HL-60/S4 treated with phorbol 12-myristate 13-acetate at 8.2 ng/mL for 4 days and 3 days (cell line): ENCODE results near the gene TMEM200A.
"Not testable (repeated sequence)": the region's sequence is repeated elsewhere in the genome, so short reads cannot be mapped to it uniquely, and the experiment has no call there.

Experiments used
- in situ Hi-C: fragments of 300-500 bp; cut with MboI; formaldehyde crosslinking; loops from 2 replicates; pipeline ENCODE4 v1.15.0; 2022; ENCODE audit warnings: low sequenced_read_pairs

Gene TMEM200A

DNA sequence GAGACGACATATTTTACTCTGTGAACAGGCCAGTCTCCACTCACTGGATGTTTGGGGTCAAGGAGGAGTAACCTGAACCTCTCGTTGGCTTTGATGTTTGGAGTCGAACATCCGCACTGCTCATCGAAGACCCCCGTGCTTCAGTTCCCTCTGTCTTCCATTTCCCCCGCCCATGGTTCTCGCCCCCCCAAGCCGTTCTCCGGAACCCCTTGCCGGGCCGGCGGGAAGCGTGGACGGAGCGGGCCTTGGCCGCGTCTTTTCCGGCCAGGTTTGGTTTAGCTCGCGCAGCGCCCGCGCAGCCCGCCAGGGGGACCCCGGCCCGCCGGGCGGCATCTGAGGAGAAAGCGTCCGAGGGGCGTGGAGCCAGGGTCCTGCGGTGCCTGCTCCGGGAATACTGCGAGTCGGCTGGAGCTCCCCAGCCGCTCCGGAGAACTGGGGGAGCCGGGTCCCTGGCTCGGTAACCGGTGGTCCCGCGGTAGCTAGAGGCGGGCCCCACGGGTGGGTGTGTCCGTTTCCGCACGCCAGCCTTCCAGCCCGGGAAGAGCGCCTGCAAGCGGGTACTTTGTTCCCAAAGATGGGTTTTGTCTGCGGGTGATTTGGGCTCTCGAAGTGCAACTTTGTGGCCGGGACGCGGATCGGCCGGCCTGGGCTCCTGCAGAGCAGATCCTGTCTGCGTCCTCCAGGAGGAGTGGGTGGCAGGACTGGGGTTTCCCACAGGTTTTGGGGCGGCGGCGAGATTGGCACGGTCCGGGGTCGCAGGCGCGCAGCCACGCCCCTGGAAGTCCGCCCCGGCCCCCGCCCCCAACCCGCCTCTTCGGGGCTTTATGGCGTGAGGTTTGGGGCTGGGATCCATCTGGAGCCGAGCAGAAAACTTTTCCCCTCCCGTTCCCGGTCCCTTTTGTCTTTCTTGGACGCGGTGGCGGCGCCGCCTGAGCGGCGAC, at the start of gene TMEM200A:
Gene TMEM200A, plus strand, starts transcription at position 852 of the 941 bp plus-strand sequence. CDS start 74,406 bp downstream, outside the sequence.
- in situ Hi-C loops = no loop called here

DNA sequence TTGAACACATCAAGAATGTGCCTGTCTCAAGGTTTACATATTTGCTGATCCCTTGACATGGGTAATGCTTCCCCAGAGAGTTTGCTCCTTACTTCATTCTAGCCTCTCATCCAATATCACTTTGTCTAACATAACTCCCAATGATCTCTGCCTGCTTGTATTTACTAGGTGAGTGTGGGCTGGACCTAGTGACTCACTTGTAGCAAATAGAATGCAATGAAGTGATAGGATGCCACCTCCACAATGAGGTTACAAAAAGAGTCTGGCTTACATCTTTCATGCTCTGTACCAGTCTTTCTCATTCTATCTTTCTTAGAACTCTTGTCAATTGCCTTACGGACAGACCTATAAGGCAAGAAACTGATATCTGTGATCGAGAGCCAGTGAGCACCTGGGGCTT, 44.9 kb upstream of the TMEM200A start:
- in situ Hi-C loops = no loop called here

DNA sequence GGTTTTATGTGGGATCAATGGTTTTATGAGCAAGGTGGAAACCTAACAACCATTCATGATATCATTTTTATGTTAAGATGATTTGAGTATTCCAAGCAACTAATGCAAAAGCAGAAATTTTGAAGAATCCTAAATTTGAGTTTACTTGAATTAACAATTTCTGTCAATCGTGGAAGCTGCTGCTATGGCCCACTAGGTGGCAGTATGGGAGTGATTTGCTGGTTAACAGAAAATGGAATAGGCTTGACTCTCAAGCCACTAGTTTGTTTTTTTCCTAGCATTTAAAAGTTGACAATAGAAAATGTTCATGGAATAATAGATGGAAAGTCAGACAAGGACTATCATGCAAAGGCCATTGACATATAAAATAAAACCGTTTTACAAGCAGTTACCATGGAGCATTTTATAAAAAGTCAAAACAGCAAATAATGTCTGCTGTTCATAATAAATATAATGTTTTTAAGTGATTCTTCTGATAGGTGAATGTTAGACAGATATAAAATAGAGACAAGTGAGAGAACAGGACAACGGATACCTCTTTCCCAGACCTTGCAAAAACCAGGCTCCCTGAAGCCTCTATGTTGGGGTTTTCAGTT, 43.0 kb upstream of the TMEM200A start:
- in situ Hi-C loops = no loop called here

DNA sequence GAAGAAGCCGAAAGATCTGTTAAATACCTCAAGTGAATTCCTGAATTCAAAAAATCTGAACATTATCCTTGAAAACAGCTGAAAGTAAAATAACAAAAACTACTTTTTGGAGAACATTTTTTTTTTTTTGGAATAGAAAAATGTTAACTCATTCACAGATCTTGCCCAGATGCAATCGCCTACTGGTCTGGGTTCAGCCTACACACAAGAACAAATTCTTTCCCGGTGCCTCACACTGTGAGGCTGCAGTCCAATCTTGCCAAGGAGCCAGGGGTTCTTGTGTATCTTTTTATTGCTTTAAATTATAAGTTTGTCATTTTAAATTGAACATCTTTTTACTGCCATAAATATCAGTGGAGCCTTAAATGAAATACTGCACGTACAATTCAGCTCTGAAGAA, 41.2 kb upstream of the TMEM200A start:
- in situ Hi-C loops = no loop called here

DNA sequence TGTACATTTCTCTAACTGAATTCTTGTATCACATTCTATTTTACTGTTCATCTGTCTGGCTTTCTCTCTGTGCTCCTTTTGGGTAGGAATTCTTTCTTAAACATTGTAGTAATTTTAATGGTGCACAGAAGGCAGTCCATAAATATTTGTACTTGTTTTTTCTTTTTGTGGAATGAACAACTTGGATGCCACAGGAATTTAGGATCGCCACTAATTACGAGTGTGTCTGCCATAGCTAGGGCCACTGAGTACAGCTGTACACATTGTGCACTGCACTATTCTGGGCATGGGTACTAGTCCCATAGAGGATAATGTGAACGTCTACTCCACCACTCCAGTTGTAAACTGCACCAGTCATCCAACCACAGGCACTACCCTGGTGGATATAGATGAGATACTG, 39.3 kb upstream of the TMEM200A start:
- in situ Hi-C loops = no loop called here

DNA sequence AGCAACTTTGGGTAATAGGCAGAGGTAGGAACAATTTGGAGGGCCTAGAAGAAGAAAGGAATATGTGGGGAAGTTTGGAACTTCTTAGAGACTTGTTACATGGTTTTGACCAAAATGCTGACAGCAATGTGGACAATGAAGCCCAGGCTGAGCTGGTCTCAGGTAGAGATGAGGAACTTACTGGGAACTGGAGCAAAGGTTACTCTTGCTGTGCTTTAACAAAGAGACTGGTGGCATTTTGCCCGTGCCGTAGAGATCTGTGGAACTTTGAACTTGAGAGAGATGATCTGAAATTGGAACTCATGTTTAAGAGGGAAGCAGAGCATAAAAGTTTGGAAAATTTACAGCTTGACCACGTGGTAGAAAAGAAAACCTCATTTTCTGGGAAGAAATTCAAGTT, 28.3 kb upstream of the TMEM200A start:
- in situ Hi-C loops = no loop called here

DNA sequence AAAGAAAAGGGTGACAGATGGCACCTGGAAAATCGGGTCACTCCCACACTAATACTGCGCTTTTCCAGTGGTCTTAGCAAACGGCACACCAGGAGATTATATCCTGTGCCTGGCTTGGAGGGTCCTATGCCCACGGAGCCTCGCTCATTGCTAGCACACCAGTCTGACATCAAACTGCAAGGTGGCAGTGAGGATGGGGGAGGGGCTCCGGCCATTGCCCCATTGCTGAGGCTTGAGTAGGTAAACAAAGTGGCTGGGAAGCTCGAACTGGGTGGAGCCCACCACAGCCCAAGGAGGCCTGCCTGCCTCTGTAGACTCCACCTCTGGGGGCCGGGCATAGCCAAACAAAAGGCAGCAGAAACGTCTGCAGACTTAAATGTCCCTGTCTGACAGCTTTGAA, 19.5 kb upstream of the TMEM200A start:
- in situ Hi-C loops = not testable (repeated sequence)

DNA sequence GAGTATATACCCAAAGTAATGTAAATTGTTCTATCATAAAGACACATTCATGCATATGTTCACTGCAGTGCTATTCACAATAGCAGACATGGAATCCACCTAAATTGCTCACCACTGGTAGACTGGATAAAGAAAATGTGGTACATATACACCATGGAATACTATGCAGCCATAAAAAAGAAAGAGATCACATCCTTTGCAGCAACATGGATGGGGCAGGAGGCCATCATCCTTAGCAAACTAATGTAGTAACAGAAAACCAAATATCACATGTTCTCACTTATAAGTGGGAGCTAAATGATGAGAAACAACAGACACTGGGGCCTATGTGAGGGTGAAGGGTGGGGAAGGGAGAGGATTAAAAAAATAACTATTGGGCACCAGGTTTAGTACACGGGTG, 11.5 kb upstream of the TMEM200A start:
- in situ Hi-C loops = no loop called here

DNA sequence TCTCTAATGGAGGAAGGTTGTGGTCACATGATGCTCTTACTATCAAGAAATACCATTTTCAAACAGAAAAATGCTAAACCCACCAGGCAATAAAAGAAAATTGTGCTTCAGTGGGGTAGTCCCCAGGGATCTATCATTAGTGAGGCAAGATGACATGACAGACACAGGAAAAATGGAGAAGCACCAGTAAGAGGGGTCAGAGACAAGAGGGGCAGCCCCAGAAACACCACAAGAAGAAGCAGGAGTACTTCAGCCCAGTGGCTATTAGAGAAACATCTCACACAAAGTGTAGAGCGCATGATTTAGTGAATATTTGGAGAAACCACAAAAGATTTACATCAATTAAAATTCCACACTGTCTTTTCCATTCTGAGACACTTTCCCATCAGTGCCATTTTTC, 10.2 kb upstream of the TMEM200A start:
- in situ Hi-C loops = no loop called here

DNA sequence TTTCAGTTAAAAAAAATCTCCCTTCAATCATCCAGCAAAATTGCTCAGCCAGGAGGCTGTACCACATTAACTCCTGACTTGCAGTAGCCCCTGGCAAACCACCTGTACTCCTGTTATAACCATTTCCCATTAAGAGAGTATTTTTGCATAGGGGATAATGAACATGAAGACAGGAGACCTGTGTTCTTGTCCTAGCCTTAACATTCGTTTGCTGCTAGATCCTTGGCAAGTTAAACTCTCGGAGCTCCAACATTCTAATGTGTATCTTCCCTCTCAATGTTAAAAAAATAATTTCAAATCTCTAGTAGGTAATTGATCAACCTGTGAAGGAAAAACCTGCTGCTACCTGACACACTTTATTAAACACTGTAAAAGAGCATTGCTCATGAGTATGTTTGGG, 8.4 kb upstream of the TMEM200A start:
- in situ Hi-C loops = no loop called here

DNA sequence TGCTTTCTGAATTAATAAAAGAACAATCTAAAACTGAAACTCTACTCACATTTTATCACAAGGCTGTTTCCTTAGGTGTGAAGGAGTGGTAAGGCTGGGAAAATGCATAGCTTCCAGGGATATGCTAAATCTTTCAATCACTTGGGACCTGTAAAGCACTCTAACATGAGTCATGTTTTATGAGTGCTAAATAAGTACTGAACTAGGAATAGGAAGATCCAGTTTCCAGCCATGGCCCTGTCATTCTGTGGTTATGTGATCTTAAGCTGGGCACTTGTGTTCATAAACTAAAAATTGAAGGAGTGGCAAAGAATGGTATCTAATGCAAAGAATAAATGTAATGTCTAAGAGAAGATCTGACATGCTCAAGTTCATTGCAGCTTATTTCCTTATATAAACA, 6.1 kb upstream of the TMEM200A start:
- in situ Hi-C loops = no loop called here

DNA sequence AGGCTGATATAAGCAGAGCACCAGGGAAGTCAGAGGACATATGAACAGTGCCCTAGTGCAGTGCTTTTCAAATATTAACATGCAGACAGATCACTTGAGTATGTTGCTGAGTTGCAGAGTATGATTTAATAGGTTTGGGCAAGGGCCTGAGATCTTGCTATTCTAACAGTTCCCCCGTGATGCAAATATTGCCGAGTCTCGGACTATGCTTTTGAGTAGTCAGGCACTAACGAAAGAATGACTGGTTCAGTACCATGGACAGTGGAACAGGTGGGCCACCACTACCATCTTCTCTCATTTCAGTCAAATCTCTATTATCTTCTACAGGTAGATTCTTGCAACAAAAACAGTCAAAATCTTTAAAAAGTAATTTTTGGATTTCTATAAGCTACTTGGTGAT, 3.7 kb upstream of the TMEM200A start:
- in situ Hi-C loops = no loop called here

DNA sequence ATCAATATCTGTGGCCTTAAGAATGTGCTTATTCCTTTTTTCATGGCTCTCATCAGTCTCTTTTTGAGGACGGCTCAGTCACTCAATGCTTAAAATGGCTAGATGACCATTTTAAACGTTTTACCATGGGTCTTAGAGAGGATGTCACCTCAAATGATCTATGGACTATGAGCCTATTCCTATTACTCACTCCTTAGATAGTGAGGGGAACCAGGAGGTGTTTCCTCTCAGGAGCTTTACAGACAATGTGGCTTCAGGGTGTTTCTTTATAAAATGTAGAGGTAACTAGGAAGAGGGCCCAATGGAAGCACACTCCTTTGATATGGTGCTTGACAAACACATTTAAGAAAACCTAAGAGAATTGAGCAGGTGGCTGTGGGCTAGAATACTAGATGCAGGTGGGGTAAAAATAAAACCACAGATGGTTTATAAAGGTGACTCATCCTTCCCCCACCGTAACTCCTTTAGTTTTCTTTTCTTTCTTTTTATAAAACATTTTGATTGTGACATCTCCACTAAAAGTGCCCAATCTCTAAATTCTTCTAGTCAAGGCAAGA, 1.5 kb upstream of the TMEM200A start:
- in situ Hi-C loops = no loop called here

DNA sequence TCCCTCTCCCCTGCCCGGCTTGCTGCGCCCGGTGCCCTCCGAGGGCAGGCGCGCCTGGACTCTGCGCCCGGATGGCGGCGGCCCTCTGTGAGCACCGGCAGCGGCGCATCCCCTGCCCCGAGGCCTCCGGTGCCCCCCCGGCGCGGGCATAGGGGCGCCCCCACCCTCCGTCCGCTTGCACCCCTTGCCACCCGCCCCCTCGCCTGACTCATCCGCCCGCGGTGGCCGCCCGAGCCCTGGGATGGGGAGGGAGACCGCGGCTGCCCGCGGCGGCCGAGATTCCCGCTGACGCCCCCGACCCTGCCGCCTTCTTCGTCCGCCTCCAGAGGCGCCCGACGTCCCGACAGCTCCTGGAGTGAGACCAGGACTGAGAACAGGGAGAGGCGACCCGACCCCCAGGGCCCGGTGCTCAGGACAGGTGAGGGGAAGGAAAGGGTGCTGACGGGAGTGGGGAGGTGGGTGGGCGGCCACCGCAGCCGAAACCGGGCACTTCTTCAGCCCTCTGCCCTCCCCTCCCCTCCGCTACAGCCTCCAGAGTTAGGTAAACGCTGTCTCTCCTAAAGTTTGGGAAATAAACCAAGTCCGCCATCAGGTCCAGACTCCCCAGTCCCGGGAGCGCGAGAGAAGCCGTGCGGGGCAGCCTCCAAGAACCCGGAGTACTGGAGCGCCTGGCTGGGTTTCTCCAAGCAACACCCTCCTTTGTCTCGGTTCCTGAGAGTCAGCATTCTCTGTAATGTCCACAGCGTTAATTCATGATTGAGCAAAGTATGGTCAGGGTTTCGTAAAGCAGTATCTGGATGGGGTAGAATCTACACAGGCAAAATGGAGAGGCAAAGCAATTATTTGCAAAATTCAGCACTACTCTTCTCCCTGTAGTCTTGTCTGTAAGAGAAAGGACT, 539 bp downstream of the TMEM200A start:
- in situ Hi-C loops = no loop called here

DNA sequence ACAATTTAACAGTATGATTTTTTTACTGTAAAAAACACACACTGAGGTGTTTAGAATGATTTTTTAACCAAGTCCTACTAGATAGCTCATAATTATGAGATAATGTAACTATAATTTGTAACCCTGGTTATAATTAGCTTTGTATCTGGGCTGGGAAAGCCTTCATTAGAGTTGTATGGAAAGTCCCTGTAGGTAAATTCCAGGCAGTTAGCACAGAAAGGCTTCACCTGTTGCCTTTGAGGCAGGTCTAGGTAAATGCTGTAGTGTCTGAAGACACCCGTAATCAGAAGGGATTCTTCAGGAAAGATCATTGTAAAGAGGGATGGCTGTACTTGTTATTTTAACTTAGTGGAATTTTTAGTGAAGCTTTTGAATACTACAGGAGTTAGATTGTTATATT, 1.9 kb downstream of the TMEM200A start:
- in situ Hi-C loops = no loop called here

DNA sequence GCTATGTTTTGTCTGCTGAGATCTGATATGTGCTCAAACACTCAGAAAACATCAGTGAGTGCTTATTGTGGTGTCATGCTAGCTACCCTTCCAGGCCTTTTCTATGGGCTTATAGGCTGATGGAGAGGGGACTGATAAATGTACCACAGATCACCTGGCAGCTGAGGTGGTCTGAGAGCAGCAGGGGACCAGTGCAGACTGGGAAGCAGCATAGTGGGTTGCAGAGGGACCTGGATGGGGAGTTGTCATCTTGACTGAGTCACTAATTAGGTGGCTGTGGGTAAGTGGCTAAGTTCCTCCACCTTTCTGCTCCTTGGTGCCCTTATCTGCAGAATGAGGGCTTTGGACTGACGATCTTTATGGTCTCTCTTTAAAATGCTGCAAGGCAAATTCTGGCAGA, 2.8 kb downstream of the TMEM200A start:
- in situ Hi-C loops = no loop called here

DNA sequence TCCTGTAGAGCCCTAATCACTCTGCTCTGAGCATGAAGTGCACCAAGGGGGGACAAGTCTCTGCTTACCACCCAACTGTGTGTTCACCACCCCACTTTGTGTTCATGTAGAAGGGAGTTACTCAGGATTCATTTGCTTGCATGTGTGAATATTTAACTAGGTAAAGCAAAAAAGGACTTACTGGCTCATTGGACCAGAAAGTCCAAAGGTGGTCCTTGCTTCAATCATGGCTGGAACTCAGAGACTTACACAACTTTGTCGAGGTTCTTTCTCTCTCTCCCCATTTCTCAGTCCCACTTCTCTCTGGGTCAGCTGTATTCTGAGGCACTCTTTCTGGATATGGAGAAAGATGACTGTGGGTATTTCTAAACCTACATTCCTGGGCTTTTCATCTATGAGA, 4.0 kb downstream of the TMEM200A start:
- in situ Hi-C loops = no loop called here

DNA sequence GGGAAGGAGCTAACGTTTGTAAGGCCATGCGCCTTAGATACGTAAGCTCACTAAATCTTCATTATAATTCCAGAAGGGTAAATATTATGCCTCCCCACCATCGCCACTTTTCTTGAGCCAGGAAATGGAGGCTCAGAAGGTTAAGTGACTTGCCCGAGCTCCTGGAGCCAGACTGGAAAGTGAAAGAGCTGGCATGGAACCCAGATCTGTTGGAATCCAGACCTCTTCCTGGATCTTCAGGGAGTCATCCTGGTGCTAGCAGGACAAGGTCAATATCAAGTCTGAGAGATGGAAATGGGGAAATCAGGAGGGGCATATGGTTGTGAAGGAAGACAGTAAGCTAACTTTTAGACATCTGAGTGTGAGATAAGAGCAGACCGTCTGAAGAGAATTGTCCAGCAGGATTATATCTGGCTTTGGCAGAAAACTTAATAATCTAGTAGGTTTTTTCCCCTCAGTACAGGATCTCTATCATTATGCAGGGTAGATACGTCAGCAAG, 6.2 kb downstream of the TMEM200A start:
- in situ Hi-C loops = no loop called here

DNA sequence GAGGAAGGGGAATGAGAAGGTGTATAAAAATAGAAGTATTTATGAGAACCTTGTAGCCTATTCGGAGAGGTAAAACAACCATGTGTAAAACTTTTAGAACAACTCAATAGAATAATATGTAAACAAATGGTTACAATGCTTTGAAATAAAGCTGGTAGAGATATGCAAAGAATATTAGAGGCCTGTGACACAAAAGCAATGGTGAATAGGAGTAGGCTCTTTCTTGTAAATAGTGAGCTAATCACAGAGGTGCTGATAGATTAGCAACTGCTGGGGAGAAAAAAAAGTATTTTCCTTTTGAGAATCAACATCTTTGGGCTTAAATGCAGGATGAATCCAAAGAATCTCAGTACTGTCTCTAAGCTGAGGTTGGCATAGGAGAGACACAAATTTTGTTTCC, 7.0 kb downstream of the TMEM200A start:
- in situ Hi-C loops = no loop called here

DNA sequence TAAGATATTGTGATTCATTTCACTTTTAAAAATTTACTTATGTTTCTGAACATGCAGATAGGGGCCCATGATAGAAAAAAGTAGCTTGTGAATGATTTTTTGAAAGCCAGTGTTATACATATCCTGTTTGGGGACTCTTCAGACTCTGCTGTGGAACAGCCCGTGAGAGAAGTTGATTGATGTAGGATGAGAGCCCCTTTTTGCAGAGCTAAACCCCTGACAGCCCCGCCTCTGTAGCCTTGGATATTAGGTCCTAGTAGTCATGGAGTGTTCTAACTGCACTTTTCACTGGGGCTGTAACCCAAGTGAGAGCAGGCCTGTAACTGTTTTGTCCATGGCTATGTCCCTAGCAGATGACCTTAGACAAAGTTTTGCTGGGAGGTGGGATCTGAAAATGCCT, 8.2 kb downstream of the TMEM200A start:
- in situ Hi-C loops = no loop called here

DNA sequence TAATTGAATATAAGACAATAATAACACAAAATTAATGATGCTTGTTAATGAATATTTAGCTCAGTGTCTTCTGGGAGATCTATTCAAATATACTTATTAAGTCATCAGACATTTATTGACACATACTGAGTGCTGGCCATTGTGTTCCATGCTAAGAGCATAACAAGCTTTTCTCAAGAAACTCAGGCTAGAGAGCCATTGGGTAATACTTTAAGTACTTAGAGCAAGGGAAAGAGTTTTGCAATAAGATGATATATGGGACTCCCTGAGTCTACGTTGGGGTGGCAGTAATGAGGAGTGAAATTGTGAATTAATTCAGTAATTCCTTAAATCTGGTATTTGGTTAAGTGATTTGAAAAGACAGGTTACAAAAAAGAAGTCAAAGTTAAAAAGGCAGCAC, 11.1 kb downstream of the TMEM200A start:
- in situ Hi-C loops = no loop called here
